Measurements from ENCODE around the gene PIBF1.
A peak's percentile ranks its signal among the peaks of the same experiment; 100 is the strongest.
"Not testable (repeated sequence)": the region's sequence is repeated elsewhere in the genome, so short reads cannot be mapped to it uniquely, and the experiment has no call there.

The PIBF1 gene, protein sequence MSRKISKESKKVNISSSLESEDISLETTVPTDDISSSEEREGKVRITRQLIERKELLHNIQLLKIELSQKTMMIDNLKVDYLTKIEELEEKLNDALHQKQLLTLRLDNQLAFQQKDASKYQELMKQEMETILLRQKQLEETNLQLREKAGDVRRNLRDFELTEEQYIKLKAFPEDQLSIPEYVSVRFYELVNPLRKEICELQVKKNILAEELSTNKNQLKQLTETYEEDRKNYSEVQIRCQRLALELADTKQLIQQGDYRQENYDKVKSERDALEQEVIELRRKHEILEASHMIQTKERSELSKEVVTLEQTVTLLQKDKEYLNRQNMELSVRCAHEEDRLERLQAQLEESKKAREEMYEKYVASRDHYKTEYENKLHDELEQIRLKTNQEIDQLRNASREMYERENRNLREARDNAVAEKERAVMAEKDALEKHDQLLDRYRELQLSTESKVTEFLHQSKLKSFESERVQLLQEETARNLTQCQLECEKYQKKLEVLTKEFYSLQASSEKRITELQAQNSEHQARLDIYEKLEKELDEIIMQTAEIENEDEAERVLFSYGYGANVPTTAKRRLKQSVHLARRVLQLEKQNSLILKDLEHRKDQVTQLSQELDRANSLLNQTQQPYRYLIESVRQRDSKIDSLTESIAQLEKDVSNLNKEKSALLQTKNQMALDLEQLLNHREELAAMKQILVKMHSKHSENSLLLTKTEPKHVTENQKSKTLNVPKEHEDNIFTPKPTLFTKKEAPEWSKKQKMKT

GRCh38 chr13:72781451-72782439, at the start of gene PIBF1, which contains the start of gene DIS3:
PIBF1 (plus strand) TSS chr13:72782133; CDS start chr13:72783470, 1,337 bp downstream.
DIS3 (minus strand) TSS chr13:72781900; CDS start chr13:72781832, 68 bp downstream.
- DNase-seq = peak; percentile 96

DNA sequence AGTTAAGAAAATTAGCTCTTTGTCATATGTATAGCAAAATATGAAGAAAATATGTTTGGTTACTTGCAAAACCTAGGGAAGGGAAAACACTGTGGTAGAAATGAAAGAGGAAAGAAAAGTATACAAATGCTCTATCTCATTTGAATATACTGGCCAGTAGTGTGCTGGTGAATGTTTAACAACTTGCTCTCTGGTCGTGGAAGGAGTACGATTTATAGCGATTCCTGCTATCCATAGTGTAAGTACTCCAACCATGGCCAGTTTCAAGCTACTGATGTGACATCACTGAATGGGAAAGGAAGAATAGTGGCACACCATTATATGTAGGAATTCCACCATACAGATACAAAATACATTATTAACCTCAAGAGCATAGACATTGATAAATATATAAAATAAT, 44.9 kb upstream of the PIBF1 start:
- DNase-seq = no peak

DNA sequence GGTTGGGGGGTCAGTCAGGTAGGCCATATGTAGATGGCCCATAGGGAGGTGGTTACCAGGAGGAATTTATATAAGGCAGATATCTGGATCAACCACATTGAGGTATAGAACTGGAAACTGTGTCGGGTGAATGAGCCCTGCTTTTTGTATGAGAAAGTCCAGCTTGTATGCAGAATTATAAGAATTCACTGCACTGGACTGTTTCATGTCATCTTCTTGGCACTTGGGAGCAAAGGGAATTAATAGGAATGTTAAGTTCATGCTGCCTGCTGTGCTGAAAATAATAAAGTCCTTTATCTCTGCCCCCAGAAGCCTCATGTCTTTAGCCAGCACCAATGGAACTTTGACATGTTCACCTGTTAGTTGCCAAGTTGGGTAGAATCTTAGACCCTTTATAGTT, 41.9 kb upstream of the PIBF1 start:
- no peak for DNase-seq

DNA sequence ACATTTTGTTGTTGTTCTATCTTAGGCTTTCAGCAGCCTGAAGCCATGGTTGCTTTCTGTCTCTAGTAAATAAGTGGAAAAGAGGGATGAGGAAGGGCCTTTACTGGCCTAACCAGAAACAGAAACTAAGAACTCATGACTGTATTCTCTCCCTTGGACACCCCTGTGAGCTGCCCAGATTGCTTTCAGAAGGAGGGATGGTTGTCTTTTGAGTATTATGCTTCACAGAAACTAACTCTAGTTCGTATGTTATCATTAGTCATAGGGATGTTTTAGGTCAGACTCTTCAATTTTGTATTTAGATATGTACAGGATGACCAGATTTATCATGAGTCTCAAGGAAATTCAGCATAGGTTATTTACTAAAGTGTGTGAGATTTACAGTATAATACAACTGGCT, 36.7 kb upstream of the PIBF1 start:
- DNase-seq = no peak

DNA sequence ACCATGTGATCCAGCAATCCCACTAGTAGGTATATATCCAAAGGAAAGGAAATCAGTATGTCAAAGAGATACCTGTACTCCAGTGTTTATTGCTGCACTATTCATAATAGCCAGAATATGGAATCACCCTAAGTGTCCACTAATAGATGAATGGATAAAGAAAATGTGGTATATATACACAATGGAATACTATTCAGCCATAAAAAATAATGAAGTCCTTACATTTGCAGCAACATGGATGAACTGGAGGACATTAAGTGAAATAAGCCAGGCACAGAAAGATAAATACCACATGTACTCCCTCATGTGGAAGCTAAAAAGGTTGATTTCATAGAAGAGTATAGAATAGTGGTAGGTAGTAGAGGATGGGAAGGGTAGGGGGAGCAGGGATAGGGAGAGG, 30.7 kb upstream of the PIBF1 start:
- DNase-seq = no peak

DNA sequence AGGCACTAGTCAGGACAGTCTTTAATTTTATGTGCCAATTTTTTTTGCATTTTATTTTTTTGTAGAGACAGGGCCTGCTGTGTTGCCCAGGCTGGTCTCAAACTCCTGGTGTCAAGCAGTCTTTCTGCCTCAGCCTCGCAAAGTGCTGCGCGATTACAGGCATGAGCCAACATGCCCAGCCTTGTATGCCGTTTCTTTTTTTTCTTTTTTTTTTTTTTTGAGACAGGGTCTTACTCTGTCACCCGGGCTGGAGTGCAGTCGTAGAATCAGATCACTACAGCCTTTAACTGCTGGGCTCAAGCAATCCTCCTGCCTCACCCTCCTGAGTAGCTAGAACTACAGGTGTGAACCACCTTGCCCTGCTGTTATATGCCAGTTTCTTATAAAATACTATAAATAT, 27.8 kb upstream of the PIBF1 start:
- DNase-seq = no peak

- no peak for DNase-seq
These were observed 24.0 kb upstream of the PIBF1 start for GRCh38 chr13:72757792-72758535.

- no peak for DNase-seq
These were observed 21.7 kb upstream of the PIBF1 start for GRCh38 chr13:72760189-72760588.

DNA sequence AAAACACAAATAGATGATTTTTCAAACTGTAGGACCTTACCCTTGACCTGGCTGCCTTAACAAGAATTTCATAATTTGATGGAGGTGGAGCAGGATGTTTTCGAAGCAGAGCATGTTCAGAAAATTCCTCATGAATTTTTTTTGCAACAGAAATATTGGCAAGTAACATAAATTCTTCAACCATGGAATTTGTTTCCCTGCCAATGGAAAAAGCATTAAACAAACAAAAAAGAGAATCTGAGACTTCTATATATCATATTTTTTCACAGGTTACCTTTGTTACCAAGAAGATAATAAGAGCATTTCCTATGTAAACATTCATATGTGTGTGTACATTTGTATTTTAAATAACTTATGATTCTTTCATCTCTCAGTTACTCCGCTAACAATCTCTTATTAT, 18.5 kb upstream of the PIBF1 start:
- no peak for DNase-seq

- no peak for DNase-seq
These were observed 7.9 kb upstream of the PIBF1 start for GRCh38 chr13:72774019-72774418.

- DNase-seq = peak; percentile 4
These were observed 784 bp downstream of the PIBF1 start for GRCh38 chr13:72782717-72783116.

- DNase-seq = not testable (repeated sequence)
These were observed 2.7 kb downstream of the PIBF1 start for GRCh38 chr13:72784679-72785078.

DNA sequence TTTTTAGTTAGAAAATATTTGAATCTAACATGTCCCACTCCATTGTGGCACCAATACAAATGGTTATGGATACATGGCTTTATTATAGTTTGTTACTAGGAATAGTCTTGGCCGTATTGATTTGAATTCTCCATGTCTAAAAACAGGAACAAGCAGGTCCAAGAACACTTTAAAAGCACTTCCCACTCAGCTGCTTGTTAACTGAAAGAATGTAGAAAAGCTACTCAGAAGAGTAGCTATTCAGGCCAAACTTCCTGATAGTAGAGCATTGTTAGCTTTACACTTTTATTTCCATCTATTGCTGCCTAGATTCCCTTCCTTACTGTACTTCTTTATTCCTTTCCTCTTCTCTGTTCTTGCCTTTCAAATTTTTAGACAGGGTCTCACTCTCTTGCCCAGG, 6.9 kb downstream of the PIBF1 start:
- no peak for DNase-seq

GRCh38 chr13:72792640-72793039, 10.7 kb downstream of the PIBF1 start:
- DNase-seq = no peak

DNA sequence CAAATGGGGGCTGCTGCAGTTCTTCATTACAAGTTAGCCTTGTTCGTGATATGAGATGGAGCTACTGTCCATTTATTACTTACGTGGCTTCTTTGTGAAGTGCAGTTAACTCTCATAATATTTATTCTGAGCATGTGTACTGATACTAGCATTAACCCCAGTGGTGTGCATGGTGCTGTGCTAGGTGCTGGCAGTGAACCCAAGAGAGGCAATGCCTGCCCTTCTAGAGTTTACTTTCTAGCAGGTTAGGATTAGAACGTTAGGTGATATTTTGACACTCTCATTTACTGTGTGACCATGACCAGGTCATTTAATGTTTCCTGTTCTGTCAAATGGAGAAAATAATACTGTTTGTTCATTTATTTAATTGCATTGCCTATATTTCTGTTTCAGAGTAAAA, 16.9 kb downstream of the PIBF1 start:
- DNase-seq = no peak

GRCh38 chr13:72804301-72804700, 22.4 kb downstream of the PIBF1 start:
- DNase-seq = no peak

DNA sequence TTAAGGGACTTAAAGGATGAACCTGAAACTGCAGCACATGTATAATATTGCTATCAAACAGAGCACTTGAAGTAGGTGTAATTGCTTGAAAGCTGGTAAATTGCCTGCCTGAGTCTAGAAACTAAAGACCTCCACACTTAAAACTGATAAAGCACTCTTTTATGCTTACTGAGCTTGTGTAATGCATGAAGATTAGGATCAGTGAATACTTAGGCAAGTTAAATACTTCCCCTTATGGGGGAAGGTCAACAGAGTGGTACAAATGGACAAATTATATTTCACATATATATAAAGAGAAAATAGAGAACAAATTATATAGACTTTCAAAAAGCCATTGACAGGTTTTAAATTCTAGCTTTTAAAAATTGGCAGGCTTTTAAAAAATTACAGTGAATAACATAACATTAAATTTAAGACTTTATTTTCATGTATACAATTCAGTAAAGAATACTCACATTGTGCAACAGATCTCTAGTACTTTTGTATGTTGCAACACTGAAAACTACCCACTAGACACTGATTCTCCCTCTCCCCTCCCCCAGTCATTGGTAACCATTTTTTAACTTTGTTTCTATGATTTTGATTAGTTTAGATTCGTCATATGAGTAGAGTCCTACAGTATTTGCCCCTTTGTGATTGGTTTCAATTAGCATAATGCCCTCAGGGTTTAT, 23.9 kb downstream of the PIBF1 start:
- DNase-seq = no peak

- not testable (repeated sequence) for DNase-seq
These were observed 24.6 kb downstream of the PIBF1 start for GRCh38 chr13:72806514-72806913.

DNA sequence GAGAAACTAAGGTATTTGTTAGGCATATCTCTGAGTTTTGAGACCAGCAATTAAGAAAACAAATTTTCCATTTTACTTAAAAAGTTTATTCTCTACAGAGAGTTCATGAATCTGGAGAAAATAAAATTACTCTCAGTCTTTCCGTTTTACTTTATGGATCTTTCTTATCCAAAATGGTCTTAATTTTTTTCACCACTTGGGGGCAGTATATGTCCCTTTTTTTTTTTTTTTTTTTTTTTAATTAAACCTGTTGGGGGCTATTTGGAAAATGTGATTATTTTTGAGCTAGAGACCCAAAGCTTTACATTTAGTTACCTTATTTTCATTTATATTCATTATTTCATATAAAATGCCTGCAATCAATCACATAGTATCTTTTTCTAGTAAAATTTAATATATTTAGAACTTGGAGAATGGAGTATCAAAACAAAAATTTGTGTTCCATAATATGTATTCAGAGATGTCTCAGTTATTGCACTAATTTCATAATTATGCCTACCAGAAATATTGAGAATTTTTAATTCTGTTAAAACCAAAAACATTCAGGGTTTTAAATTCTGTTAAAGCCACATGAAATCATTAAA, 27.1 kb downstream of the PIBF1 start:
- peak; percentile 26 for DNase-seq

GRCh38 chr13:72820156-72820897, 38.4 kb downstream of the PIBF1 start:
- no peak for DNase-seq

Data from retina (tissue), 1 donor.